ENCODE data around the gene GDF10.

The GDF10 gene

GRCh38 chr10:47303105-47303504 is 3.1 kb downstream of the GDF10 start:
- no peaks in the 10 kb centered on the region for H3K36me3 ChIP-seq (ENCODE audit: control insufficient read depth in 2 of 2, insufficient read depth in 1 of 2, low read length in 2 of 2)
- H3K9me3 ChIP-seq (ENCODE audit: control insufficient read depth, insufficient read depth, low read depth, low read length), result no peaks in the 10 kb centered on the region
- ChIA-PET CTCF (interaction anchor here (0.7 to 1.9 kb wide), 4 partner anchors 9 to 255 kb away, joined by 3 to 6 read pairs (median 4); no protein-coding TSS in a partner anchor), POLR2A (no interaction called here)
- H3K4me3 ChIP-seq (ENCODE audit: low read depth, low read length), result no peak overlapping the region
- H3K4me1 ChIP-seq (ENCODE audit: control insufficient read depth, insufficient read depth, low read length), result no peaks in the 10 kb centered on the region
- H3K27ac ChIP-seq (ENCODE audit: extremely low read depth, low read depth, low read length), result no peak overlapping the region
- TF ChIP-seq GLI2 (tag by site-specific recombination; IDR thresholded peaks at IDR 0.05; ENCODE audit: borderline replicate concordance, low read depth), result no peak
- no peak for TF ChIP-seq BCL11B (tag by site-specific recombination; IDR thresholded peaks at IDR 0.05; ENCODE audit: low read depth)

DNA sequence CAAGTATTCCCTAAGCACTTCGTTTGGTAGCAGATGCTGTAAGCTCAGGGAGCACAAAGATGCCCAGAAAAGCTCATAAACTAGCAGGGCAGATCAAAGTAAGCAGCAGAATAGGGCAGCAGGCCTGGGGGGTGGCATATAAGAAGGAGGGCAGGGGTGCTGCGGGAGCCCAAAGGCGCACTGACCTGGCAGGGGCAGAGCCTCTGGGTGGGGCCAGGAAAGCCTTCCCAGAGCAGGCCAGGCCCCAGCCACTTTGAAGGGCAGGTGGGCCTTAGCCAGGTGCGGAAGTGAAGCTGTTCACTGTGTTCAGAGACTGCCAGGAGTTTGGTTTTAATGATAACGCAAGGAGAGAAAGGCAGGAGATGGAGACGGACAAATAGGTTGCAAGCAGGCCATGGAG is 3.9 kb downstream of the GDF10 start:
- no peak overlapping the region for H3K27ac ChIP-seq (ENCODE audit: extremely low read depth, low read depth, low read length)
- no peaks in the 10 kb centered on the region for H3K9me3 ChIP-seq (ENCODE audit: control insufficient read depth, insufficient read depth, low read depth, low read length)
- ChIA-PET POLR2A (no interaction called here), CTCF (interaction anchor here (0.7 to 0.8 kb wide), 2 partner anchors 8 to 9 kb away, joined by 3 to 4 read pairs; no protein-coding TSS in a partner anchor)
- H3K36me3 ChIP-seq (ENCODE audit: control insufficient read depth in 2 of 2, insufficient read depth in 1 of 2, low read length in 2 of 2), result no peaks in the 10 kb centered on the region
- TF ChIP-seq ZNF785 (tag by site-specific recombination; IDR thresholded peaks at IDR 0.05), result no peak
- TF ChIP-seq, protein P1, sequence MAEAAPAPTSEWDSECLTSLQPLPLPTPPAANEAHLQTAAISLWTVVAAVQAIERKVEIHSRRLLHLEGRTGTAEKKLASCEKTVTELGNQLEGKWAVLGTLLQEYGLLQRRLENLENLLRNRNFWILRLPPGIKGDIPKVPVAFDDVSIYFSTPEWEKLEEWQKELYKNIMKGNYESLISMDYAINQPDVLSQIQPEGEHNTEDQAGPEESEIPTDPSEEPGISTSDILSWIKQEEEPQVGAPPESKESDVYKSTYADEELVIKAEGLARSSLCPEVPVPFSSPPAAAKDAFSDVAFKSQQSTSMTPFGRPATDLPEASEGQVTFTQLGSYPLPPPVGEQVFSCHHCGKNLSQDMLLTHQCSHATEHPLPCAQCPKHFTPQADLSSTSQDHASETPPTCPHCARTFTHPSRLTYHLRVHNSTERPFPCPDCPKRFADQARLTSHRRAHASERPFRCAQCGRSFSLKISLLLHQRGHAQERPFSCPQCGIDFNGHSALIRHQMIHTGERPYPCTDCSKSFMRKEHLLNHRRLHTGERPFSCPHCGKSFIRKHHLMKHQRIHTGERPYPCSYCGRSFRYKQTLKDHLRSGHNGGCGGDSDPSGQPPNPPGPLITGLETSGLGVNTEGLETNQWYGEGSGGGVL (tag by site-specific recombination; IDR thresholded peaks at IDR 0.05), result no peak
- H3K4me3 ChIP-seq (ENCODE audit: low read depth, low read length), result no peak overlapping the region
- H3K4me1 ChIP-seq (ENCODE audit: control insufficient read depth, insufficient read depth, low read length), result no peaks in the 10 kb centered on the region

DNA sequence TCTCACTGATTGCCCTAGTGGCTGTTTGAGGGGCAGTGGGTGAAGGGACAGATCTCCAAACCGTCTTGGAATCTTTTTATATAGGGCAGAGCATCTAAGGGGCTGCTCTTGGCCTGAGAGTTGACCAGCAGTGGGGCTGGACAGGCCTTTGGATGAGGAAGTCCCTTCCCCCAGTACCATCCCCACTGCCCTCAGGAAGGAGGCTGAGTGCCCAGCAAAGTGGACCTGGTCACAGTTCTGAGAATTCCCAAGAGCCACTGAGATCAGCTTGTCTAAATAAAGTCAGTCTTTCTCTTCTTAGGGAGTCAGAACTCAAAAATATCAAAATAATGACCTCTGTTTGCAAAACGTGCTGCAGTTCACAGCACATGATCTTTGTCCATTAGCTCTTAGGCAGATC is 5.6 kb downstream of the GDF10 start:
- CTCF ChIA-PET, result interaction anchor here (1.2 to 2.0 kb wide), 4 partner anchors 9 to 281 kb away, joined by 3 to 9 read pairs (median 4); no protein-coding TSS in a partner anchor

More for the DNA sequence above, 5.6 kb downstream of the GDF10 start:
- Histone ChIP-seq H3K36me3 (ENCODE audit: control insufficient read depth in 2 of 2, insufficient read depth in 1 of 2, low read length in 2 of 2) (no peaks in the 10 kb centered on the region), H3K4me1 (ENCODE audit: control insufficient read depth, insufficient read depth, low read length) (no peaks in the 10 kb centered on the region), H3K4me3 (ENCODE audit: low read depth, low read length) (no peak overlapping the region), H3K9me3 (ENCODE audit: control insufficient read depth, insufficient read depth, low read depth, low read length) (no peaks in the 10 kb centered on the region), H3K27ac (ENCODE audit: extremely low read depth, low read depth, low read length) (no peak overlapping the region)
- POLR2A ChIA-PET, result no interaction called here
- TF ChIP-seq, protein P2, sequence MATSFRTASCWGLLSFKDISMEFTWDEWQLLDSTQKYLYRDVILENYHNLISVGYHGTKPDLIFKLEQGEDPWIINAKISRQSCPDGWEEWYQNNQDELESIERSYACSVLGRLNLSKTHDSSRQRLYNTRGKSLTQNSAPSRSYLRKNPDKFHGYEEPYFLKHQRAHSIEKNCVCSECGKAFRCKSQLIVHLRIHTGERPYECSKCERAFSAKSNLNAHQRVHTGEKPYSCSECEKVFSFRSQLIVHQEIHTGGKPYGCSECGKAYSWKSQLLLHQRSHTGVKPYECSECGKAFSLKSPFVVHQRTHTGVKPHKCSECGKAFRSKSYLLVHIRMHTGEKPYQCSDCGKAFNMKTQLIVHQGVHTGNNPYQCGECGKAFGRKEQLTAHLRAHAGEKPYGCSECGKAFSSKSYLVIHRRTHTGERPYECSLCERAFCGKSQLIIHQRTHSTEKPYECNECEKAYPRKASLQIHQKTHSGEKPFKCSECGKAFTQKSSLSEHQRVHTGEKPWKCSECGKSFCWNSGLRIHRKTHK (tag by site-specific recombination; IDR thresholded peaks at IDR 0.05), result no peak
- TF ChIP-seq ZNF521 (tag by site-specific recombination; IDR thresholded peaks at IDR 0.05), result no peak
- no peak for TF ChIP-seq ZNF174 (tag by site-specific recombination; IDR thresholded peaks at IDR 0.05)
- TF ChIP-seq ZNF777 (tag by site-specific recombination; IDR thresholded peaks at IDR 0.05; ENCODE audit: borderline replicate concordance), result no peak
- no peak for TF ChIP-seq RBAK (tag by site-specific recombination; IDR thresholded peaks at IDR 0.05)
- TF ChIP-seq ZNF785 (tag by site-specific recombination; IDR thresholded peaks at IDR 0.05), result no peak
- no peak for TF ChIP-seq ZBTB21 (tag by site-specific recombination; IDR thresholded peaks at IDR 0.05)
- TF ChIP-seq ZNF114 (tag by site-specific recombination; IDR thresholded peaks at IDR 0.05), result no peak
- TF ChIP-seq ZFP3 (tag by site-specific recombination; IDR thresholded peaks at IDR 0.05; ENCODE audit: low read depth), result no peak
- TF ChIP-seq, protein P3, sequence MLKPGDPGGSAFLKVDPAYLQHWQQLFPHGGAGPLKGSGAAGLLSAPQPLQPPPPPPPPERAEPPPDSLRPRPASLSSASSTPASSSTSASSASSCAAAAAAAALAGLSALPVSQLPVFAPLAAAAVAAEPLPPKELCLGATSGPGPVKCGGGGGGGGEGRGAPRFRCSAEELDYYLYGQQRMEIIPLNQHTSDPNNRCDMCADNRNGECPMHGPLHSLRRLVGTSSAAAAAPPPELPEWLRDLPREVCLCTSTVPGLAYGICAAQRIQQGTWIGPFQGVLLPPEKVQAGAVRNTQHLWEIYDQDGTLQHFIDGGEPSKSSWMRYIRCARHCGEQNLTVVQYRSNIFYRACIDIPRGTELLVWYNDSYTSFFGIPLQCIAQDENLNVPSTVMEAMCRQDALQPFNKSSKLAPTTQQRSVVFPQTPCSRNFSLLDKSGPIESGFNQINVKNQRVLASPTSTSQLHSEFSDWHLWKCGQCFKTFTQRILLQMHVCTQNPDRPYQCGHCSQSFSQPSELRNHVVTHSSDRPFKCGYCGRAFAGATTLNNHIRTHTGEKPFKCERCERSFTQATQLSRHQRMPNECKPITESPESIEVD (tag by site-specific recombination; IDR thresholded peaks at IDR 0.05), result no peak
- TF ChIP-seq ZSCAN23 (tag by site-specific recombination; IDR thresholded peaks at IDR 0.05), result no peak
- TF ChIP-seq ZNF175 (tag by site-specific recombination; IDR thresholded peaks at IDR 0.05), result no peak
- no peak for TF ChIP-seq ZNF596 (tag by site-specific recombination; IDR thresholded peaks at IDR 0.05)
- TF ChIP-seq, protein P4, sequence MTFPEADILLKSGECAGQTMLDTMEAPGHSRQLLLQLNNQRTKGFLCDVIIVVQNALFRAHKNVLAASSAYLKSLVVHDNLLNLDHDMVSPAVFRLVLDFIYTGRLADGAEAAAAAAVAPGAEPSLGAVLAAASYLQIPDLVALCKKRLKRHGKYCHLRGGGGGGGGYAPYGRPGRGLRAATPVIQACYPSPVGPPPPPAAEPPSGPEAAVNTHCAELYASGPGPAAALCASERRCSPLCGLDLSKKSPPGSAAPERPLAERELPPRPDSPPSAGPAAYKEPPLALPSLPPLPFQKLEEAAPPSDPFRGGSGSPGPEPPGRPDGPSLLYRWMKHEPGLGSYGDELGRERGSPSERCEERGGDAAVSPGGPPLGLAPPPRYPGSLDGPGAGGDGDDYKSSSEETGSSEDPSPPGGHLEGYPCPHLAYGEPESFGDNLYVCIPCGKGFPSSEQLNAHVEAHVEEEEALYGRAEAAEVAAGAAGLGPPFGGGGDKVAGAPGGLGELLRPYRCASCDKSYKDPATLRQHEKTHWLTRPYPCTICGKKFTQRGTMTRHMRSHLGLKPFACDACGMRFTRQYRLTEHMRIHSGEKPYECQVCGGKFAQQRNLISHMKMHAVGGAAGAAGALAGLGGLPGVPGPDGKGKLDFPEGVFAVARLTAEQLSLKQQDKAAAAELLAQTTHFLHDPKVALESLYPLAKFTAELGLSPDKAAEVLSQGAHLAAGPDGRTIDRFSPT (tag by site-specific recombination; IDR thresholded peaks at IDR 0.05), result no peak
- no peak for TF ChIP-seq ZNF223 (tag by site-specific recombination; IDR thresholded peaks at IDR 0.05)
- TF ChIP-seq KLF7 (tag by site-specific recombination; IDR thresholded peaks at IDR 0.05; ENCODE audit: borderline replicate concordance), result no peak
